MM.1S (cell line): Measurements from ENCODE around the gene ZNF451.

Experiments used
- DNase-seq: peaks from one replicate; pipeline ENCODE4 v3.0.0-alpha.2; 2015
- H2AFZ ChIP-seq: fragments of 300-600 bp; sonication (generic); 2 replicates; pipeline ENCODE4 v1.6.0; 2016; ENCODE audit warnings: antibody characterized with exemption, low read length
- H3F3A ChIP-seq: fragments of 300-600 bp; sonication (generic); 2 replicates; pipeline ENCODE4 v1.6.1; 2016; ENCODE audit warnings: mild to moderate bottlenecking, antibody characterized with exemption, low read length, moderate library complexity, mixed read lengths; ENCODE audit not compliant: insufficient read depth
- H3K27ac ChIP-seq: fragments of 300-600 bp; sonication (generic); 2 replicates; pipeline ENCODE4 v1.5.1; 2016; ENCODE audit warnings: mild to moderate bottlenecking, low read length
- H3K27me3 ChIP-seq: fragments of 300-600 bp; sonication (generic); replicated peaks from 2 replicates; pipeline ENCODE4 v1.6.0; 2016; ENCODE audit warnings: low read length; ENCODE audit not compliant: insufficient read depth
- H3K36me3 ChIP-seq: fragments of 300-600 bp; sonication (generic); replicated peaks from 2 replicates; pipeline ENCODE4 v1.6.1; 2016; ENCODE audit warnings: mild to moderate bottlenecking, low read length, mixed read lengths; ENCODE audit not compliant: insufficient read depth
- H3K4me1 ChIP-seq: fragments of 300-600 bp; sonication (generic); 2 replicates; pipeline ENCODE4 v1.6.1; 2016; ENCODE audit warnings: low read length, mixed read lengths
- H3K4me2 ChIP-seq: fragments of 300-600 bp; sonication (generic); 2 replicates; pipeline ENCODE4 v1.6.0; 2016; ENCODE audit warnings: low read depth, low read length
- H3K4me3 ChIP-seq: fragments of 300-600 bp; sonication (generic); 2 replicates; pipeline ENCODE4 v1.5.1; 2016; ENCODE audit warnings: low read length, mixed read lengths
- H3K79me2 ChIP-seq: fragments of 300-600 bp; sonication (generic); 2 replicates; pipeline ENCODE4 v1.6.1; 2016; ENCODE audit warnings: mixed run types, low read length, mixed read lengths
- H3K9ac ChIP-seq: fragments of 300-600 bp; sonication (generic); 2 replicates; pipeline ENCODE4 v1.6.1; 2016; ENCODE audit warnings: low read length, mixed read lengths
- H3K9me2 ChIP-seq: fragments of 300-600 bp; sonication (generic); replicated peaks from 2 replicates; pipeline ENCODE4 v1.6.1; 2016; ENCODE audit warnings: mild to moderate bottlenecking, low read length, mixed read lengths; ENCODE audit not compliant: insufficient read depth
- H3K9me3 ChIP-seq: fragments of 300-600 bp; sonication (generic); replicated peaks from 2 replicates; pipeline ENCODE4 v1.6.1; 2016; ENCODE audit warnings: mild to moderate bottlenecking, low read length, mixed read lengths; ENCODE audit not compliant: insufficient read depth
- H4K20me1 ChIP-seq: fragments of 300-600 bp; sonication (generic); 2 replicates; pipeline ENCODE4 v1.6.1; 2016; ENCODE audit warnings: mild to moderate bottlenecking, low read length, moderate library complexity, mixed read lengths; ENCODE audit not compliant: insufficient read depth
- EZH2 ChIP-seq: fragments of 300-600 bp; sonication (generic); optimal IDR thresholded peaks from 2 replicates; pipeline ENCODE3; 2017; ENCODE audit warnings: low read depth, mild to moderate bottlenecking, antibody characterized with exemption, low read length, mixed read lengths
- EZH2phosphoT487 ChIP-seq: fragments of 300-600 bp; sonication (generic); IDR thresholded peaks from 2 replicates; pipeline ENCODE4 v1.6.1; 2018; ENCODE audit warnings: antibody characterized with exemption, low read length
- TF ChIP-seq, protein P1 (sequence below): fragments of 300-600 bp; sonication (generic); IDR thresholded peaks from 2 replicates; pipeline ENCODE4 v1.5.1; 2016; ENCODE audit warnings: antibody characterized with exemption, low read length, mixed read lengths

ZNF451 gene

DNA sequence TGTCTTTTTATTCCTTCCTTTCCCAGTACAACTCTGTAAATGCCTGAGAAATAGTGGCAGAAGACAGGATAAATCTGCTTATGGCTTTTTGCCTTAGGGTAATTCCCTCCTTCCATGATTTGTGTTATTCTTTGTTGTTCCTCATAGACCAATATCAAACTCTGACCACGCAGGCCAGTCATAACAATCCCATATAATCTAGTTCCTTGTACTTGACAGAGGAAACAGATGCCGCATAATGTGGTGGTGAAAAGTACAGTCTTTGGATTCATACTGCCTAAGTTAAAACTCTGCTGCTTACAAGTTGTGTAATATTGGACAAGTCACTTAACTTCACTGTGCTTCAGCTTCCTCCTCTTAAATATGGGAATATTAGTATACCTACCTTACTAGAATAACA lies 74.0 kb downstream of the ZNF451 start:
- no peak for DNase-seq
- Histone ChIP-seq H3K27ac (no peak overlapping the region), H3K36me3 (no peaks in the 10 kb centered on the region; the same call in 1 of the 2 replicates), H3K79me2 (no peaks in the 10 kb centered on the region), H3K9me3 (no peaks in the 10 kb centered on the region), H3K4me2 (no peak overlapping the region), H3K9ac (no peak overlapping the region), H3F3A (no peaks in the 10 kb centered on the region), H4K20me1 (no peaks in the 10 kb centered on the region), H3K27me3 (no peaks in the 10 kb centered on the region), H3K4me1 (no peaks in the 10 kb centered on the region), H2AFZ (no peak overlapping the region), H3K9me2 (no peaks in the 10 kb centered on the region), H3K4me3 (no peak overlapping the region)
- no peak for TF ChIP-seq EZH2phosphoT487
- TF ChIP-seq EZH2, result no peak
- TF ChIP-seq, protein P1, sequence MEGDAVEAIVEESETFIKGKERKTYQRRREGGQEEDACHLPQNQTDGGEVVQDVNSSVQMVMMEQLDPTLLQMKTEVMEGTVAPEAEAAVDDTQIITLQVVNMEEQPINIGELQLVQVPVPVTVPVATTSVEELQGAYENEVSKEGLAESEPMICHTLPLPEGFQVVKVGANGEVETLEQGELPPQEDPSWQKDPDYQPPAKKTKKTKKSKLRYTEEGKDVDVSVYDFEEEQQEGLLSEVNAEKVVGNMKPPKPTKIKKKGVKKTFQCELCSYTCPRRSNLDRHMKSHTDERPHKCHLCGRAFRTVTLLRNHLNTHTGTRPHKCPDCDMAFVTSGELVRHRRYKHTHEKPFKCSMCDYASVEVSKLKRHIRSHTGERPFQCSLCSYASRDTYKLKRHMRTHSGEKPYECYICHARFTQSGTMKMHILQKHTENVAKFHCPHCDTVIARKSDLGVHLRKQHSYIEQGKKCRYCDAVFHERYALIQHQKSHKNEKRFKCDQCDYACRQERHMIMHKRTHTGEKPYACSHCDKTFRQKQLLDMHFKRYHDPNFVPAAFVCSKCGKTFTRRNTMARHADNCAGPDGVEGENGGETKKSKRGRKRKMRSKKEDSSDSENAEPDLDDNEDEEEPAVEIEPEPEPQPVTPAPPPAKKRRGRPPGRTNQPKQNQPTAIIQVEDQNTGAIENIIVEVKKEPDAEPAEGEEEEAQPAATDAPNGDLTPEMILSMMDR, result no peak

DNA sequence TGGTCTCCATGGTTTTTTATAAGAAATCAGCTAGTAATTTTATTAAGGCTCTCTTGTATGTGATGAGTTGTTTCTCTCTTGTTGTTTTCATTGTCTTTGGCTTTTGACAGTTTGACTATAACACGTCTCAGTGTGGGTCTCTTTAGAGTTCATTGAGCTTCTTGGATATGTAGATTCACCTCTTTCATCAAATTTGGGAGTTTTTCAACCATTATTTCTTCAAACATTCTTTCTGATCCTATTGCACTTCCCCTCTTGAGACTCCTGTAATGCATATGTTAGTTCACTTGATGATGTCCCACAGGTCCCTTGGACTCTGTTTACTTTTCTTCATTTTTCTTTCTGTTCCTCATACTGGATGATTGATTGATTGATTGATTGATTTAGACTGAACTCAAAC lies 75.1 kb downstream of the ZNF451 start:
- Histone ChIP-seq H3K27ac (no peak overlapping the region), H3K9ac (no peak overlapping the region), H3K4me1 (no peaks in the 10 kb centered on the region), H3K36me3 (no peaks in the 10 kb centered on the region; the same call in 1 of the 2 replicates), H3K79me2 (no peaks in the 10 kb centered on the region), H3K9me3 (no peaks in the 10 kb centered on the region), H3K4me3 (no peak overlapping the region), H2AFZ (no peak overlapping the region), H3K4me2 (no peak overlapping the region), H3F3A (no peaks in the 10 kb centered on the region), H3K27me3 (no peaks in the 10 kb centered on the region), H3K9me2 (no peaks in the 10 kb centered on the region), H4K20me1 (no peaks in the 10 kb centered on the region)
- DNase-seq, result no peak
- no peak for TF ChIP-seq EZH2phosphoT487
- TF ChIP-seq, protein P1, result no peak
- TF ChIP-seq EZH2, result no peak

DNA sequence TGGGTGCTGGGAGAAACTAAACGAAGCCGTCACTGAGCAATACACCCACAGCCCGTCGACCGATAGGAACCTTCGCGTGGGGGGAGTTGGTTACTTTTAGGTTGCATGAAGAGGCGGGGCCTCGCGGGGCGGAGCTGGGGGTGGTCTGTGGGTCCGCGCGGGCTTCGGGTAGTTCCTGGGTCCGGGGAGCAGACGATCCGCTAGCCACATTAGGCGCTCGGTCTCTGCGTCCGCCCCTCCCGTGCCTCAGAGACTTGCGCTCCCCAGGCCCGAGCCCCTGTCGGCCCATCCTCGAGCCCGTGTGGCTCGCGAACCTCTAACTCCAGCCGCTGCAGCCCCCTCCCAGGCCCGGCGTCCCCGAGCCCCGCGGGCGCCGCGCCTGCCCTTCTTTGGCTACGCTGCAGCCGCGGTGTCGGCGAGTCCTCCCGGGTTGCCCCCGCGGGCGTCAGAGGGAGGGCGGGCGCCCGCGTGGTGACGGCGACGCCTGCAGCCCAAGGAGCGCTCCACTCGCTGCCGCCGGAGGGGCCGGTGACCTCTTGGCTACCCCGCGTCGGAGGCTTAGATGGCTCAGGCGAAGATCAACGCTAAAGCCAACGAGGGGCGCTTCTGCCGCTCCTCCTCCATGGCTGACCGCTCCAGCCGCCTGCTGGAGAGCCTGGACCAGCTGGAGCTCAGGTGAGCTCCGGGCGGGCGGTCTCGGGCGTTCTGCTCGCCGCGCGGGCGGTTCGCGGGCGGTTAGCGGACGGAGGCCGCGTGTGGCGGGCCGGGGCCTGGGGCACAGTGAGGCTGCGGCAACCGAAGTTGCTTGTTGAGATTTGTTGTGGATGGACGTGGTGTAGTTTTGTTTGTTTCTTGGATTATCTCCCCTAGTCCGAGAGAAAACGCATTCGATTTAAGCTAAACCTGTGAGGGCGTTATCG lies 82.4 kb downstream of the ZNF451 start, which contains the start of gene BAG2:
BAG2 (plus strand) TSS at position 191 of the 920 bp plus-strand sequence; CDS start at position 563, 372 bp downstream.
- peak; percentile 80 for DNase-seq
- H3K79me2 ChIP-seq, result peaks cover 25% of the 10 kb centered on the region
- H2AFZ ChIP-seq, result peak within 1 kb of the TSS; percentile 67
- no peaks in the 10 kb centered on the region for H4K20me1 ChIP-seq
- no peaks in the 10 kb centered on the region for H3K9me2 ChIP-seq
- H3F3A ChIP-seq, result peaks cover 16% of the 10 kb centered on the region
- H3K4me3 ChIP-seq, result peak within 1 kb of the TSS; percentile 84
- TF ChIP-seq, protein P1, result no peak
- TF ChIP-seq EZH2 (no peak), EZH2phosphoT487 (no peak)
- H3K36me3 ChIP-seq, result no peaks in the 10 kb centered on the region
- H3K9me3 ChIP-seq, result no peaks in the 10 kb centered on the region
- peak within 1 kb of the TSS; percentile 71 for H3K9ac ChIP-seq
- peak within 1 kb of the TSS; percentile 74; the same call in 1 of the 2 replicates for H3K27ac ChIP-seq
- H3K4me1 ChIP-seq, result peaks cover 5% of the 10 kb centered on the region; the same call in 1 of the 2 replicates
- H3K4me2 ChIP-seq, result peak within 1 kb of the TSS; percentile 73
- no peaks in the 10 kb centered on the region for H3K27me3 ChIP-seq
